ENCODE data around the gene PNMA8C. TPM values are rescaled to one million over a fixed set of nuclear protein-coding genes. Genes with fewer than 3 reads are reported as not detected.
"Not testable (repeated sequence)": the region's sequence is repeated elsewhere in the genome, so short reads cannot be mapped to it uniquely, and the experiment has no call there.

The PNMA8C gene
- total RNA-seq, 2 experiments from 2014 or later, result not detected

- no peaks in the 10 kb centered on the region for H3K36me3 Mint-ChIP-seq
- no peak overlapping the region for H3K4me3 Mint-ChIP-seq
- peaks cover 3% of the 10 kb centered on the region for H3K4me1 Mint-ChIP-seq
- no peaks in the 10 kb centered on the region for H3K9me3 Mint-ChIP-seq
- H3K27me3 Mint-ChIP-seq, result peaks cover 96% of the 10 kb centered on the region
- DNase-seq, result no peak
- H3K27ac Mint-ChIP-seq, result no peak overlapping the region
Measured at GRCh38 chr19:46410205-46411087, 18.3 kb downstream of the PNMA8C start.

GRCh38 chr19:46409191-46409590 is 19.5 kb downstream of the PNMA8C start:
- no peaks in the 10 kb centered on the region for H3K9me3 Mint-ChIP-seq
- no peak overlapping the region for H3K27ac Mint-ChIP-seq
- H3K36me3 Mint-ChIP-seq, result no peaks in the 10 kb centered on the region
- peaks cover 96% of the 10 kb centered on the region for H3K27me3 Mint-ChIP-seq
- H3K4me1 Mint-ChIP-seq, result peaks cover 8% of the 10 kb centered on the region
- H3K4me3 Mint-ChIP-seq, result no peak overlapping the region
- no peak for DNase-seq

- no peaks in the 10 kb centered on the region for H3K9me3 Mint-ChIP-seq
- H3K4me1 Mint-ChIP-seq, result peaks cover 12% of the 10 kb centered on the region
- peaks cover 96% of the 10 kb centered on the region for H3K27me3 Mint-ChIP-seq
- no peak for DNase-seq
- H3K4me3 Mint-ChIP-seq, result no peak overlapping the region
- no peak overlapping the region for H3K27ac Mint-ChIP-seq
- no peaks in the 10 kb centered on the region for H3K36me3 Mint-ChIP-seq
Measured at GRCh38 chr19:46408664-46409039, 20.1 kb downstream of the PNMA8C start.

GRCh38 chr19:46407856-46408663 is 20.7 kb downstream of the PNMA8C start:
- Mint-ChIP-seq H3K4me1 (peaks cover 14% of the 10 kb centered on the region), H3K27ac (no peak overlapping the region), H3K9me3 (no peaks in the 10 kb centered on the region), H3K36me3 (no peaks in the 10 kb centered on the region), H3K27me3 (peaks cover 97% of the 10 kb centered on the region), H3K4me3 (no peak overlapping the region)
- no peak for DNase-seq

GRCh38 chr19:46406976-46407375 is 21.8 kb downstream of the PNMA8C start:
- no peak for DNase-seq
- peaks cover 97% of the 10 kb centered on the region for H3K27me3 Mint-ChIP-seq
- H3K9me3 Mint-ChIP-seq, result no peaks in the 10 kb centered on the region
- H3K27ac Mint-ChIP-seq, result no peak overlapping the region
- peaks cover 18% of the 10 kb centered on the region for H3K4me1 Mint-ChIP-seq
- no peak overlapping the region for H3K4me3 Mint-ChIP-seq
- H3K36me3 Mint-ChIP-seq, result no peaks in the 10 kb centered on the region

- Mint-ChIP-seq H3K4me3 (peak overlapping the region; percentile 60), H3K27ac (no peak overlapping the region), H3K27me3 (peaks cover 88% of the 10 kb centered on the region), H3K9me3 (no peaks in the 10 kb centered on the region), H3K36me3 (no peaks in the 10 kb centered on the region), H3K4me1 (peaks cover 18% of the 10 kb centered on the region)
- DNase-seq, result no peak
Measured at GRCh38 chr19:46404753-46405468, 23.8 kb downstream of the PNMA8C start.

- H3K9me3 Mint-ChIP-seq, result no peaks in the 10 kb centered on the region
- H3K27ac Mint-ChIP-seq, result no peak overlapping the region
- H3K27me3 Mint-ChIP-seq, result peaks cover 90% of the 10 kb centered on the region
- DNase-seq, result no peak
- peak overlapping the region; percentile 60 for H3K4me3 Mint-ChIP-seq
- no peaks in the 10 kb centered on the region for H3K36me3 Mint-ChIP-seq
- H3K4me1 Mint-ChIP-seq, result peaks cover 18% of the 10 kb centered on the region
Measured at GRCh38 chr19:46404055-46404752, 24.5 kb downstream of the PNMA8C start.

- peaks cover 87% of the 10 kb centered on the region for H3K27me3 Mint-ChIP-seq
- H3K4me3 Mint-ChIP-seq, result no peak overlapping the region
- H3K9me3 Mint-ChIP-seq, result no peaks in the 10 kb centered on the region
- H3K4me1 Mint-ChIP-seq, result peaks cover 15% of the 10 kb centered on the region
- H3K27ac Mint-ChIP-seq, result no peak overlapping the region
- DNase-seq, result no peak
- no peaks in the 10 kb centered on the region for H3K36me3 Mint-ChIP-seq
Measured at GRCh38 chr19:46402725-46403124, 26.0 kb downstream of the PNMA8C start.

GRCh38 chr19:46397801-46398479 is 30.8 kb downstream of the PNMA8C start:
- peaks cover 43% of the 10 kb centered on the region for H3K27me3 Mint-ChIP-seq
- H3K27ac Mint-ChIP-seq, H3K36me3 Mint-ChIP-seq, H3K9me3 Mint-ChIP-seq, DNase-seq, H3K4me3 Mint-ChIP-seq: not testable (repeated sequence)
- peaks cover 10% of the 10 kb centered on the region for H3K4me1 Mint-ChIP-seq

GRCh38 chr19:46394402-46394797 is 34.3 kb downstream of the PNMA8C start:
- H3K4me1 Mint-ChIP-seq, result peaks cover 11% of the 10 kb centered on the region
- H3K27me3 Mint-ChIP-seq, result peaks cover 17% of the 10 kb centered on the region
- H3K9me3 Mint-ChIP-seq, result no peaks in the 10 kb centered on the region
- no peak for DNase-seq
- no peak overlapping the region for H3K27ac Mint-ChIP-seq
- H3K36me3 Mint-ChIP-seq, result peaks cover 12% of the 10 kb centered on the region
- no peak overlapping the region for H3K4me3 Mint-ChIP-seq

- H3K27me3 Mint-ChIP-seq, result peaks cover 11% of the 10 kb centered on the region
- H3K4me3 Mint-ChIP-seq, result no peak overlapping the region
- H3K27ac Mint-ChIP-seq, result no peak overlapping the region
- no peak for DNase-seq
- no peaks in the 10 kb centered on the region for H3K9me3 Mint-ChIP-seq
- peaks cover 11% of the 10 kb centered on the region for H3K4me1 Mint-ChIP-seq
- peaks cover 14% of the 10 kb centered on the region for H3K36me3 Mint-ChIP-seq
Measured at GRCh38 chr19:46393456-46394401, 35.0 kb downstream of the PNMA8C start.

GRCh38 chr19:46392837-46393236 is 35.9 kb downstream of the PNMA8C start:
- peaks cover 21% of the 10 kb centered on the region for H3K36me3 Mint-ChIP-seq
- no peak overlapping the region for H3K4me3 Mint-ChIP-seq
- peaks cover 11% of the 10 kb centered on the region for H3K4me1 Mint-ChIP-seq
- peak overlapping the region; percentile 34 for H3K27ac Mint-ChIP-seq
- H3K27me3 Mint-ChIP-seq, result peaks cover 5% of the 10 kb centered on the region
- no peak for DNase-seq
- H3K9me3 Mint-ChIP-seq, result no peaks in the 10 kb centered on the region

- no peaks in the 10 kb centered on the region for H3K27me3 Mint-ChIP-seq
Measured at GRCh38 chr19:46392252-46392801, 36.4 kb downstream of the PNMA8C start.

More at GRCh38 chr19:46392252-46392801, 36.4 kb downstream of the PNMA8C start:
- H3K36me3 Mint-ChIP-seq, result peaks cover 26% of the 10 kb centered on the region
- no peak for DNase-seq
- H3K4me1 Mint-ChIP-seq, result peaks cover 11% of the 10 kb centered on the region
- H3K4me3 Mint-ChIP-seq, result no peak overlapping the region
- peak overlapping the region; percentile 34 for H3K27ac Mint-ChIP-seq
- no peaks in the 10 kb centered on the region for H3K9me3 Mint-ChIP-seq
